T-helper 2 cell (primary cell): Measurements from ENCODE around the gene RANBP10.

Experiments
- DNase-seq, 5 experiments: peaks; one replicate each; pipeline versions ENCODE4 v3.0.0 to v3.0.0-alpha.2; 2012 to 2022

The RANBP10 gene

GRCh38 chr16:67736858-67737257, 69.5 kb downstream of the RANBP10 start:
- no peak for DNase-seq

- no peak for DNase-seq
These were observed 71.6 kb downstream of the RANBP10 start for GRCh38 chr16:67734731-67735201.

- no peak for DNase-seq
These were observed 72.5 kb downstream of the RANBP10 start for GRCh38 chr16:67733734-67734470.

GRCh38 chr16:67731753-67732095, 74.6 kb downstream of the RANBP10 start:
- DNase-seq = no peak

- no peak for DNase-seq
These were observed 75.1 kb downstream of the RANBP10 start for GRCh38 chr16:67731071-67731752.

GRCh38 chr16:67730326-67730725, 76.0 kb downstream of the RANBP10 start:
- DNase-seq = no peak

- no peak for DNase-seq
These were observed 76.6 kb downstream of the RANBP10 start for GRCh38 chr16:67729636-67730248.

- DNase-seq = no peak
These were observed 78.6 kb downstream of the RANBP10 start for GRCh38 chr16:67727521-67728485.

GRCh38 chr16:67726106-67727034, 80.0 kb downstream of the RANBP10 start:
- DNase-seq = no peak

GRCh38 chr16:67723911-67724305, 82.5 kb downstream of the RANBP10 start:
- no peak for DNase-seq

GRCh38 chr16:67723151-67723910, 83.0 kb downstream of the RANBP10 start:
- no peak for DNase-seq

GRCh38 chr16:67720236-67720635, 86.1 kb downstream of the RANBP10 start:
- no peak for DNase-seq

- peak in 1 of 5 experiments; percentile 50 for DNase-seq
These were observed 86.6 kb downstream of the RANBP10 start for GRCh38 chr16:67719778-67720144.

GRCh38 chr16:67719048-67719777, 87.1 kb downstream of the RANBP10 start, which contains the start of gene GFOD2:
Gene GFOD2 (minus strand): TSS chr16:67719316. CDS start chr16:67685715, 33,601 bp downstream.
- DNase-seq = peak; percentile 93 to 99 (median 96)

- DNase-seq = peak in 1 of 5 experiments; percentile 24
These were observed 87.7 kb downstream of the RANBP10 start for GRCh38 chr16:67718668-67719047.

GRCh38 chr16:67716097-67716496, 90.3 kb downstream of the RANBP10 start:
- DNase-seq = no peak

GRCh38 chr16:67714522-67714921, 91.8 kb downstream of the RANBP10 start:
- no peak for DNase-seq

- DNase-seq = no peak
These were observed 92.6 kb downstream of the RANBP10 start for GRCh38 chr16:67713647-67714273.

GRCh38 chr16:67710607-67711006, 95.8 kb downstream of the RANBP10 start:
- no peak for DNase-seq
